Inferior parietal cortex (tissue), 1 donor: ENCODE measurements around the gene SGSM1.

ENCODE experiments used
- DNase-seq: peaks from one replicate; pipeline ENCODE4 v3.0.0-alpha.2; 2016; ENCODE audit errors: extremely low spot score

SGSM1 gene

DNA sequence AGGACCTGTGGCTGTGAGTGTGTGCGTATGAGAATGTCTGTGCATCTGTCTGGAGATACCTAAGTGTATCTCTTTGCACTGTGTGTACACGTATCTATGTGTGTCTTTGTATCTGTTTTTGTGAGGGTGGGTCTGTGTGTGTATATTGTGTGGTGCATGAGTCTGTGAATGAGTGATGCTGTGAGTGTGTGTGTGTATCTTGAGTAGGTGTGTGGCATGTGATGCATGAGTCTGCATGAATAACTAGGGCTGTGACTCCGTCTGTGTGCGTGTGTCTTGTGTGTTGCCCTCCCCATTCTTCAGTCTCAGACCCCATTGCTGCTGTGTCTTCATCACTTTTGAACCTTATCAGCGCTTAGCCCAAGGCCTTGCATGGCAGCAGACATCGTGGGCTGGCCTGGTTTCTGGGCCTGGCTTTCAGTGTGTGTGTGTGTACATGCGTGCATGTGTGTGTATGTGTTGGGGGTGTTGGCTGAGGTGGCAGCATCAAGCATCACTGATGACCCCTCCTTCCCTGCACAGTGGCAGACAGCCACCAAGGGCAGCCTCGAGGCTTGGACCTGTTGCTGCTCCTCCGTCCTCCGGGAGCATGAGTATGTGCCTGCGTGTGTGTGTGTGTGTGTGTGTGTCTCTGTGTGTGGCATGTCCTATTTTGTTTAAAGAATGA is 1.4 kb downstream of the SGSM1 start:
- no peak for DNase-seq

DNA sequence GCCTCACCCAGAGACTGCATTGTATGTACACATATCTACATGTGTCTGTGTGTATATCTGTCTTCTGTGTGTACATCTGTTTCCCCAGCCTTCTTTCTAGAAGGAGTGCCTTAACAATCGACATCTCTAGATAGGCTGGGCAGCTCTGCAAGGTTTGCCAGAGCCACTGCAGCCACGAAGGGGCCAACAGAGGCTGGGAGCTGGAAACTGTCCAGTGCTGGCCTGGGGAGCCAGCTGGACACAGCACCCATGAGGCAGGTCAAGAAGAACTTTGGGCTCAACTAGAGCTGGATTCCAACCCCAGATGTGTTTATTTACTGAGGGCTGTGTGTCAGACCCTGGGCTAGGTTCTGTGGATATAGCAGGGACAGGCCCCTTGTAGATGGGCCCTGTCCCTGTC is 3.3 kb downstream of the SGSM1 start:
- no peak for DNase-seq

DNA sequence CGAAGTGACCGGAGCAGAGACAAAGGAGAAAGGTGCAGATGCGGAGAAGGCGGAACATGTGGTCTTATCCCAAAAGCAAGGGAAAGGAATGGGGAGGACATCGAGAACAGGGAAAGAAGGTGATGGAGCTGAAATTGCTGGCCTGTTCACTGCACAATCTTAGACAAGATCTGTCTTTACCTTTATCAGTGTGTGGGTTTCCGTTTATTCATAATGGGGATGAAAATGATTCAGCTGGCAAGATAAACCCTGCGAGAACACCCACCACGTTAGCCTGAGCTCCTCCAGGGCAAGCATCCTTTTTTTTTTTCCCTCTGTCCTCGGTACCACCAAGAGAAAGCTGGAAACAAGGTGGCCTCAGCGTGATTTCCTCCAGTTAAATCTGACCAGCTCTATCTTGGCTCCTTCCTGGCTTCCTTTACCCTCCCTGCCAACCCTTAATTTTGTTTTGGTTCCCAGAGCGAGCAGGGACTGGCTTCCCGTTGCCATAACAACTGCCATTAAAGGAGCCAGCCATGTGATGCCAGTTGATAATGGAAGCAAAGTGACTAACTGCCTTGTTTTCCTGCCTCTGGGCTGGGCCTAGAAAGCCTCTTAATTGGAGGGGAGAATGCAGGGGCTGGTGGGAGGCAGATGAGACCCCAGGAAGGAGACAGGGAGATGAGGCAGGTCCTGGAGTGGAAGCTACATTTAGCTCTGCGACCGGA is 4.2 kb downstream of the SGSM1 start:
- peak; percentile 84 for DNase-seq

DNA sequence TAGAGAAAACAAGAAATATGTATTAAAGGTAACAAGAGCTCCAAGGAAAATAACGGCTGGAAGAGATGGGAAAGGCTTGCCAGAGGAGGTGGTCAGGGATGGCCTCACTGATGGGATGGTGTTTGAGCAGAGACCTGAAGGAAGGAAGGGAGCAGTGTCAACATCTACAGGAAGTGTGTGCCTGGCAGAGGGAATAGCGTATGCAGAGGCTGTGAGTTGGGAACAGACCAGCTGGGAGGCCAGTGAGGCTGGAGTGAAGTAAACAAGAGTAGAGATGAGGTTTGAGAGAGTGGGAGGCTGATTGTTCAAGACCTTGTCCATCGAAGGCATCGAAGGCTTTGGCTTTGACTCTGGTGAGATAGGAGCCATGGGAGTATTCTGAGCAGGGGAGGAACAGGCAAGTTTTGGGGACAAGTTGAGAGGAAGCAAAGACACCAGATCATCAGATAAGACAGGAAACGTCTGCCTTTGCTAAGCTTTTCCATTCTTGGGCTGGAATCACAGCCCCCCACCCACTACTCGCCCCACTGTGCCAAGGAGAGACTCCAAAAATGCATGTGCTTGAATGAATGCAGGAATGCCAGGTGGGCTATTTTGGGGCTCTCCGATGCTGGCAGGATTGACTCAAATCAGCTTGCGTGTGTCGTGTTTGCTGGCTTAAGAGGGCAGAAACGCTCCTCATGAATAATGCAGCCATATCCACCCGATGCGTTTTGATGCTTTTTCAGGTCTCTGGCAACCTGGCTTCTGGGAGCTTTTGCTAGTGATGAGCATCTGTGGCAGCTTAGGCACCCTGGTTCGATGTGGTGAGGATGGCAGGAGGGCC is 7.2 kb downstream of the SGSM1 start:
- no peak for DNase-seq

DNA sequence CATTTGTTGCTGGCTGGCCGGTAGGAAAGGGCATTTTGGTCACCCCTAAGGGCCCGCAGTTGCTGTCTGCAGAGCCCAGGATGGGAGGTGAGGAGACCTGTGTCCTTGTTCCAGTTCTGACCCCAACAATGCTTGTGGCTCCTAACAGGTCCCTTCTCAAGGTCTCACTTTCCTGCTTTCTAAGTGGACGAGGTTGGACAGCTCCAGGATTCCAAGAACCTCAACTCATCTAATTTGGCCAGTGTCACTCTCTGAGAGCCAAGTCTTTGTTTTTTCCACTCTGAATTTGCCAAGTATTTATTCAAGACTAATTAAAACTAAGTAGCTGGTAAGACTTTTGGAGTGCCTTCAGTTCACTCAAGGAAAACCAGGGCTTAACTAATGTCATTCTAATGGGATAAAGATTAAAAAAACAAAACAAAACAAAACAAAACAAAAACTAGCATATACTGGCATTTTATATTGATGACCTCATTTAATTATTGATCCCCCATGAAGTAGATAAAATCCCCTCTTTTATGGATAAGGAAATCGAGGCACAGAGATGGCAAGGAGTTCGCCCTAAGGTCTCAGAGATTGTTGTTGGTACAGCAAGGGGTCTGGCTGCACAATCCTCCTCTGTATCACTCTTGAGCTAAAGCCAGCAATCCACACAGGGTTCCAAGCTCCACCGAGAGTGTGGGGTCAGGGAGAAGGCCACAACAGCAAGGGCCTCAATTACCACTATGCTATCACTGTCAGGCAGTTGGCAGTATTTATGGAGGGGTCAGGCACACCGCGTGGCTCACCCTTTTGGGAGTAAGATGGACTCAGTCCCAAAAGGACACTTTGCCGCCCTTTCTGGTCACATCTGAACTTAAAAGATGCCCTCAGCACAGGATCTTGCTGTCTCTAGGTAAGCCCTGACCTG is 8.1 kb downstream of the SGSM1 start:
- DNase-seq: no peak

DNA sequence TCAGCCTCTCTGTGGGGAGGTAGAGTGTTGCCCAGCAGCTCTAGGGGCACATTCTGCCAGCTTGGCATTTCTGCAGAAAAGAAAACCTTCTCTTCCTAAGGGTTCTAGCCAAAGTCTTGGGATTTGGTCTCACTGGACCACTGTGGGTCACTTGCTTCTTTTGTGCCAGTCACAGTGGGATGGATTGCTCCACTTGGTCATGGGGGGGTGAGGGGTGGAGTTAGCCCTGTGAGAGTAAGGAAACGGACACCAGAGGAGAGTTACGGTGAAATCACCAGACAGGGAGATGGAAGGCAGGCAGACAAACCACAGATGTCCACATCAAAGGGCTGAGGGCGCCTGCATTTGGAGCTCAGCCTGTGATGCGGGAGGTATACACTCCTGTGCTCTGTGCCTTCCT is 10.8 kb downstream of the SGSM1 start:
- no peak for DNase-seq

DNA sequence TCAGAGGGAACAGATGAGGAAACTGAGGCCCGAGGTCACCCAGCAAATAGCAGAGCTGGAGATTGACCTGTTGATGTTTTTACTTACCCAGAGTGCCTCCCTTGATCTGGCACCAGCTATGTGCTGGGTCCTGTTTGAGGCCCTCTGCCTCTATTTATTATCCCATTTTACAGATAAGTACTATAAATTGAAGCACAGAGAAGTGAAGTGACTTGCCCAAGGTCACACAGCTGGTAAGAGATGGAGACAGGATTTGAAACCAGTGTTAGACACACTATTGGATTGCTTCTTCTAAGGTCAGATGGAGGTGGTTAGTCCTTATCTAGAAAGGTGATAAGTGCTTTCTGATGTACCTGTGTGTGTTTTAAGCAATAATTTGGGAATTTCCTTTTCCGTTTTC is 13.5 kb downstream of the SGSM1 start:
- no peak for DNase-seq

DNA sequence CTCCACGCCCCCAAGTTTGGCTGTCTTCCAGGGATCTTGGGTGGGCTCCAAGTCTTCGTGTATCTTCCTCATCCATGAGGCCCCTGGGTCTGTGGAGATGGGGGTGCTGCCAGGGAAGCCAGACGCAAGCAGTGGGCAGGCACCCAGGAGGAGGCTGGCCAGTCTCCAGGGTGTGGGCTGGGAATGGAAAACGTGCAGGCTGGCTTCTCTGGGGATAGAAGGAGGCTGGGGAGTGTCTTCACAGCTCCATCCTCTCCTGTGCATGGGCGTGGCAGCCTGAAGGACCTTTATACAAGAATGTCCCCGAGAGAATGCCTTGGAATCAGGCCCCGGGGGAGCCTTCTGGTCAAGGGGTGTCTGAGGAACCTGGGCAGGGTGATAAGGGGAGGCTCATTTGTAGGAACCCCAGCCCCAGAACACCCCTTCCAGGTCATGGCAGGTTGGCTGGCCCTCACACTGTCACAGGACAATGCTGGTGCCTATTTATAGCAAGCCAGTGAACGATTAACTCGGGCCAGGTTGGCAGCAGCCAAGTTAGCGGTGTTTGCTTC is 14.0 kb downstream of the SGSM1 start:
- DNase-seq: no peak

DNA sequence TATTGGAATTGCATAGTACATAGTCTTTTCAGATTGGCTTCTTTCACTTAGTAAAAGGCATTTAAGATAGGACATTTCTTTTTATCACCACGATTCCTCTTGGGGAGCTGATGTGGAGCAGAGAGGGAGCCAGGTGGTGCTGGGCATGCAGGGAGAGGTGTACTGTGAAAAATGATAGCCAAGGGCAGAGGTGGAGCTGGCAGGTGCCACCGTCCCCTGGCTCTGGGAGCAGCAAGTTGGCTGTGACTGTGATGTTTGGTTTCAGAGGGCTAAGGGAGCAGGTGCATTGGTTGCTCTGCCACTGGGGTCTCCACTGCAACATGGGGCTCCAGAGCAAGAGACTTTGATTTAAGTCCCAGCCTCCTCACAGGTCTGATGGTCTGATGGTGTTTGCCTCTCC is 16.5 kb downstream of the SGSM1 start:
- DNase-seq: no peak

DNA sequence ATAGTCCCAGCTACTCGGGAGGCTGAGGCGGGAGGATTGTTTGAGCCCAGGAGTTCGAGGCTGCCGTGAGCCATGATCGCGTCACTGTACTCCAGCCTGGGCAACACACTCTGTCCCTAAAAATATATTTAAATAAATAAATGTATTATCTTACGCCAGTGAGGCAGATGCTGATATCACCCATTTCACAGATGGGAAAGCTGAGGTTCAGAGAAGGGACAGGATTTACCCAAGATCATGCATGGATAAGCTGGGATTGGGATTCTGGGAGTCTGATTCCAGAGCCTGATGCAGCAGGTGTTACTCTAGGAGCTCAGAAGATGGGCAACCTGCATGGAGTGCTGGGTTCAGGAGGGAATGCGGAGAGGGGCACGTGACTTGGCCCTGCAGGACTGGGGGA is 17.8 kb downstream of the SGSM1 start:
- no peak for DNase-seq

DNA sequence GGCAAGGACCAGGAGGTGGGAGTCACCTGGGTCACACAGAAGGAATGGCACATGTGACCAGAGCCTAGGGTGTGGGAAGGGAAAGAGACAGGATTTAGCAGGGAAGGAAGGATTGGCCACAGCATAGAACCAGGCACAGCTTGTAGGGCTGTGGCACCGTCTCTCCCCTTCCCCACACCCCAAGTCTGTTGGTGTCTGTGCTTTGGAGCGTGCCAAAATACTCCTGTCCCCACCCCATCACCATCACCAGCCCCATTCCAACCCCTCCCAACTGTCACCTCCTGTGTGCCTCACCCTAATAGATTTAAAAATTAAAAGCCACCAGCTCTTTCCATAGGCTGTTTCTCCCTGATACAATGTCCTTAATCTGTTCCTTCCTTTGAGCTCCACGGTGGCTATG is 18.2 kb downstream of the SGSM1 start:
- DNase-seq: no peak

DNA sequence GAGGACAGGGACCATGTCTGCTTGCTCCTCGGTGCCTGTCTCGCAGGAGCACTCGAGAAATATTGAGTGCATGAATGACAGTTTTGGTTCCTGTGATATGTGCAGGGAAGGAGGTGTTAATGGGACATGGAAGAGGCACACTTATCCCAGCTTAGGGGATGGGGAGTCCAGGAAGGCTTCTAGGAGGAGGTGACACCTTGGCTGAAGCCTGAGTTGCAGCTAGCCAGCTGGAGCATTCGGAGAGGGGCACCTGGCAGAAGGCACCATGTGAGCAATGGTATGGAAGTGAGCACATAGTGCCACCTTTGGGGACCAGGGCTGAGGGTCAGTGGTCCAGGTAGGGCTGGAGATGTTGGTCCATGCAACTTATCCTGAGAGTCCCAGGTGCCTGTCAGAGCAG is 18.9 kb downstream of the SGSM1 start:
- DNase-seq: no peak

DNA sequence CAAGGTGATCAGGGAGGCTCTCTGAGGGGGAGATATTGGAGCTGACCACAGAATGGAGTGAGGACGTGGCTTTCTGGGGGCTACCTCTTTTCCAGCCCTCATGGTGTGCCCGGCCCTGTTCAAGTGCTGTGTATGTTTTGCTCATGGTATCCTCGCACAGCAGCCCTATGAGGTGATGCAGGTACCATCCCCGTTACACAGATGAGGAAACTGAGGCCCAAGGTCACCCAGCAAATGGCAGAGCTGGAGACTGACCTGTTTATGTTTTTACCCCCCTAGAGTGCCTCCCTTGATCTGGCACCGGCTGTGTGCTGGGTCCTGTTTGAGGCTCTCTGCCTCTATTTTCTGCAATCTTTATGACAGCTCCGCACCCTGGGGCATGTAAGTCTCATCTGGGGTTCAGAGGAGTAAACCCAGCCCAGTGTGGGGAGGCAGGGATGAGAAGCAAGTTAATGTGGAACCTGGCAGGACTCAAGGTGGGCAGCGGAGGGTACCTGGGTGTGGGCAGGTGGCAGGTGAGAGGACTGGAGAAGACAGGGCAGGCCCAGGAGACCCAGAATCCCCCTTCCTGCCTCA is 20.8 kb downstream of the SGSM1 start:
- no peak for DNase-seq

DNA sequence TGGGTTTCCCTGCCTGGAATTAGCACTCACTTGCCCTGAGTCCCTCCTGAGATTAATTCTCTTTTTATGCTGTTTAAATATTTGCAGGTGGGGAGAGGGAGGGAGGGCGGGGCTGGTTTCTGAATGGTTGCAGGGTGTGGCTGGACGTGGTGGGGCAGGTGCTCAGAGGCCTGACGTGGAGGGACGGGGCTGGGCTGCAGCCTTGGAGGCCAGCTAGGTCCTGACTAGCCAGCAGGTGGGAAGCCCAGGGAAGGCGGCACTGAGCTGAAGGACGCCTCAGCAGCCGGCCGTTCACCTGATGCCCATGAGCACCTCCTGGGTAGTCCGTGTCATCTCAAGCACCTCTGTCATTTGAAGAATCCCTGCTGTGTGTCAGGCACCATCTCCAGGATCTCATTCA is 21.3 kb downstream of the SGSM1 start:
- no peak for DNase-seq

DNA sequence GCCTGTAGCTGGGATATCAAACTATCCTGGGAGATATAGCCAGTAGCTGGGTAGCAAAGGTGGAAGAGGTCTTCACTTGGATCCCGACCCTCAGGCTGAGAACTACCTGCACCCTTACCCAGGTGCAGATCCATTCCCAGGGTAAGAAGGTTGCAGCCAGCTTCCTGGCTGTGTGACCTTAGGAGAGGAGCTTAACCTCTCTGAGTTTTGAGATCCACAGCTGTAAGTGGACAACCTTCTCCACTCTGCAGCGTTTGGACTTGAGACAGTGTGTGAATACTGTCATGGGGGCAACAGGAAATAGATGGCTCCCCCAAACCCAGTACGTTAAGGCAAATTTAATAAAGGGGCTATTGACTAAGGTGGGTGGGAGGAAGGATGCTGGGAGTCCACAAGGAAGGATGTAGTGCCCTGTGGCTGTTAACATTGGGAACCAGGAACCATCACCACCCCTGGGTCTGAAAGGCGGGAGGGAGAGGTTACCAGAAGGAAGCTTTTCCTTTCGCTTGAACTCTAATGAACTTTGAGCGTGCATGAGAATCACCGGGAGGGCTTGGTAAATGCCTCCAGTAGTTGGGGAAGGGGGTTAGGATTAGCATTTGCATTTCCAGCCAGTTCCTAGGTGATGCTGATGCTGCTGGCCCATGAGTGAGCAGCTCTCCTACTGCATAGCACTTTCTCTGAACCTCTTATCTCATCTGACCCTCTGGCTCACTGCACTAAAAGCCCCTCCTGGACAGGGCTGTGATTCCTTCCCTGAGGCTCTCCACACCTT is 24.4 kb downstream of the SGSM1 start:
- no peak for DNase-seq

DNA sequence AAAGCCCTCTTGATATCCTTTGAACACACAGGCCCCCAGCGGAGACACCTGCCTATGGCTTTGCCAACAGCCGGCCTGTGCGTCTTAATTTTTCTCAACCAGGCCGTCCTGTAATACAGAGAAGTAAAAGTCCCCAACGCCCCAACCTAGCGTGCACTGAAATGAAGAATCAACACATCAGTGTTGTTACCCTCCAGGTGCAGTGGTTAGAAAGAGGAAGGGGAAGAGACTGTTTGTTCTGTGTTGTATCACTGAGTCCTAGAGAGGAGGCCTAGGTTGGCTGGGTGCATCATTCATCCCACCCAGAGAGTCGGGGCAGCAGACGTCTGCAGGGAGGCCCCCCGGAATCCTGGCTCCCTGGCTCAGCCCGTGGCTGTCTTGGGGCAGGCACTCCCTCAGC is 25.7 kb downstream of the SGSM1 start:
- no peak for DNase-seq

DNA sequence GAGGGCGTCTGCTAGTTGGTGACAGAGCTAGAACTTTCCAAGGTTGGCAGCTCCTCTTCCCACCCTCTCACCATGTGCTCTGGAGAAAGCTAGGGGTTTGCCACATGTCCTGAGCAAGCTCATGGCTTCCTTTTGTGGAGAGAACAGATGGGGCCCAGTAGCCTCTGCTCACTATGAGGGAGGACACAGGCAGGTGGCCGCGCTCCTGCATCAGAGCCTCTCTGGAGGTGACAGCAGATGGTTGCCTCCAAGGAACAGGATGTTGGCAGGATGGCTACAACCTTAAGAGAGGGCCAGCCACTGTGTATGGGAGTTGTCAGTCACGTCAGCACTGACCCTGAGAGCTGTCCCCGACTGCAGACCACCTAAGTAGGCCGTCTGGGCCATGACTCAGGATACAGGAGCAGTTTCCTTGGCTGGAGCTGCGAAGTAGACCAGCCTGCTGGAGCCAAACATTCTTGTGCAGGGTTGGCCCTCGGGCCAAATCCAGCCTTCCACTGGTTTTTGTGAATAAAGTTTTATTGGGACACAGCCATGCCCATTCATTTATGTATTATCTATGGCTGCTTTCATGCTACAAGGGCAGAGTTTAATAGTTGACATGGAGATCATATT is 28.0 kb downstream of the SGSM1 start:
- no peak for DNase-seq

DNA sequence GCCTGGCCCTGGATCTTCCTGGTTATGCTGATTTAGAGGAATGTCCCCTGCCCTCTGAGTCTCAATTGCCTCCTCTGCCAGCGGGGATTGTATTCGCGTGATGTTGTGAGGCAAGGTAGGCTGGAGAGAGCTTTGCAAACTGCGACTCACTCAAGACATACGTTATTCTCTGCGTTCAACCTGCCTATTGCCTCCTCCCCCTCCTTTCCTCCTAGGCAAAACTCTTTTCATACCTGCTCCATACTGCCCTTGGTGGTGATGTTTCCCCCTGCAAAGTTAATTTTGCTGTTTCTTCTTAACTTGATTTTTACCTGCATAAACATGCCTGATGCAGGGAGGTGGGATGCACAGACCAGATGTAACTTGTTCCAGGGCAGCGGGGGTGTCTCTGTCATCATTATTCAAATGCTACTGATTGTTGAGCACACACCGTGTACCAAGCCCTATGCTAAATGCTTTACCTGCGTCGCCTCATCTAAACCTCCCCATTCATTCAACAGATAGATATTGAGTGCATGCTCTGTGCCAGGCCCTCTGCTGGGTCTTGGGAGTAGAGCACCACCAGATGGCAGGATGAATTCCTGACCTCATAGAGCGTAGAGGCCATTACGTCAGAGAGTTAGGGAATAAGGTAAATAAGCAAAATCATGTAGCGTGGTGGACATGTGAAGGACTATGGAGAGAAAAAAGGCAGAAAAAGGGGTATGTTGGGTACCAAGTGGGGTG is 29.0 kb downstream of the SGSM1 start:
- no peak for DNase-seq

DNA sequence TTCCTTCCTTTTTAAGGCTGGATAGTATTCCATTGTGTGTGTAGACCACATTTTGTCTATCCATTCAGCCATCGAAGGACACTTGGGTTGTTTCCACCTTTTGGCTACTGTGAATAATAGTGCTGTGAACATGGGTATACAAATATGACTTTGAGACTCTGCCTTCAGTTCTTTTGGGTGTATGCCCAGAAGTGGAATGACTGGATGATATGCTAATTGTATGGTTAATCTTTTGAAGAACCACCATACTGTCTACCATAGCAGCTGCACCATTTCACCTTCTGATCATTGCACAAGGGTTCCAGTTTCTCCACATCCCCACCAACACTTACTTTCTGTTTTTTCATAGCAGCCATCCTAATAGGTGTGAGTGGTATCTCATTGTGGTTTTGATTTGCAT is 30.3 kb downstream of the SGSM1 start:
- DNase-seq: peak; percentile 21
